Measurements from ENCODE around the gene ODF2. TPM values are rescaled to one million over a fixed set of nuclear protein-coding genes. Genes with fewer than 3 reads are reported as not detected.
"Not testable (repeated sequence)": the region's sequence is repeated elsewhere in the genome, so short reads cannot be mapped to it uniquely, and the experiment has no call there.

ODF2 gene
- total and polyA plus RNA-seq, 7 experiments from 2014 or later: 15.7 to 52.8 (median 29.0) TPM

GRCh38 chr9:128495296-128495695 lies 39.5 kb downstream of the ODF2 start:
- no peaks in the 10 kb centered on the region for H3K9me3 ChIP-seq (ENCODE audit: control insufficient read depth in 2 of 3, low read length in 3 of 3)
- ChIA-PET POLR2A (interaction anchor here (1.0 to 3.0 kb wide), 2 partner anchors 10 to 57 kb away, joined by 3 to 11 read pairs; partner anchors contain the start of gene SPTAN1), CTCF (no interaction called here)
- intact Hi-C loops (cut with micrococcal nuclease): no loop called here
- H3K36me3 Mint-ChIP-seq: peaks cover 0 to 32% (median 10%) of the 10 kb centered on the region in 5 donors
- no peaks in the 10 kb centered on the region for H3K27me3 Mint-ChIP-seq
- peaks cover 0 to 19% (median 15%) of the 10 kb centered on the region in 7 donors for H3K4me1 Mint-ChIP-seq
- DNase-seq (no peak), ATAC-seq (no peak)
- H3K4me3 ChIP-seq (ENCODE audit: low read length): no peak overlapping the region
- no peaks in the 10 kb centered on the region for H3K4me1 ChIP-seq (ENCODE audit: control insufficient read depth in 2 of 2, insufficient read depth in 2 of 2, low read length in 2 of 2)
- H3K9me3 Mint-ChIP-seq: no peaks in the 10 kb centered on the region
- no peak overlapping the region for H3K27ac ChIP-seq (ENCODE audit: low read depth, low read length)
- H3K27me3 ChIP-seq (ENCODE audit: control insufficient read depth in 2 of 2, insufficient read depth in 2 of 2, low read length in 2 of 2): no peaks in the 10 kb centered on the region
- peak overlapping the region in 3 of 10 donors; percentile 10 to 64 (median 52) for H3K4me3 Mint-ChIP-seq
- H3K36me3 ChIP-seq (ENCODE audit: control insufficient read depth in 2 of 3, insufficient read depth in 3 of 3, low read length in 3 of 3): peaks cover 0 to 73% (median 3%) of the 10 kb centered on the region in 3 experiments
- H3K27ac Mint-ChIP-seq: peak overlapping the region in 5 of 9 donors; percentile 8 to 78 (median 65)

- Mint-ChIP-seq H3K4me1 (peaks cover 0 to 19% (median 15%) of the 10 kb centered on the region in 7 donors), H3K4me3 (peak overlapping the region in 2 of 10 donors; percentile 52 to 64), H3K36me3 (peaks cover 0 to 38% (median 12%) of the 10 kb centered on the region in 5 donors), H3K27ac (peak overlapping the region in 6 of 9 donors; percentile 8 to 78 (median 52)), H3K9me3 (no peaks in the 10 kb centered on the region), H3K27me3 (no peaks in the 10 kb centered on the region)
- DNase-seq (no peak), ATAC-seq (no peak)
- no peaks in the 10 kb centered on the region for H3K9me3 ChIP-seq (ENCODE audit: control insufficient read depth in 2 of 3, low read length in 3 of 3)
- no peak overlapping the region for H3K27ac ChIP-seq (ENCODE audit: low read depth, low read length)
- POLR2A ChIA-PET: interaction anchor here (0.9 to 3.0 kb wide), 2 partner anchors 28 to 56 kb away, joined by 3 to 11 read pairs; partner anchors contain the start of gene SPTAN1
- H3K27me3 ChIP-seq (ENCODE audit: control insufficient read depth in 2 of 2, insufficient read depth in 2 of 2, low read length in 2 of 2): no peaks in the 10 kb centered on the region
- intact Hi-C loops (cut with micrococcal nuclease): no loop called here
- H3K4me1 ChIP-seq (ENCODE audit: control insufficient read depth in 2 of 2, insufficient read depth in 2 of 2, low read length in 2 of 2): no peaks in the 10 kb centered on the region
- H3K36me3 ChIP-seq (ENCODE audit: control insufficient read depth in 2 of 3, insufficient read depth in 3 of 3, low read length in 3 of 3): peaks cover 0 to 79% (median 3%) of the 10 kb centered on the region in 3 experiments
- CTCF ChIA-PET: no interaction called here
- no peak overlapping the region for H3K4me3 ChIP-seq (ENCODE audit: low read length)
Measured at GRCh38 chr9:128495804-128496417, 40.1 kb downstream of the ODF2 start.

DNA sequence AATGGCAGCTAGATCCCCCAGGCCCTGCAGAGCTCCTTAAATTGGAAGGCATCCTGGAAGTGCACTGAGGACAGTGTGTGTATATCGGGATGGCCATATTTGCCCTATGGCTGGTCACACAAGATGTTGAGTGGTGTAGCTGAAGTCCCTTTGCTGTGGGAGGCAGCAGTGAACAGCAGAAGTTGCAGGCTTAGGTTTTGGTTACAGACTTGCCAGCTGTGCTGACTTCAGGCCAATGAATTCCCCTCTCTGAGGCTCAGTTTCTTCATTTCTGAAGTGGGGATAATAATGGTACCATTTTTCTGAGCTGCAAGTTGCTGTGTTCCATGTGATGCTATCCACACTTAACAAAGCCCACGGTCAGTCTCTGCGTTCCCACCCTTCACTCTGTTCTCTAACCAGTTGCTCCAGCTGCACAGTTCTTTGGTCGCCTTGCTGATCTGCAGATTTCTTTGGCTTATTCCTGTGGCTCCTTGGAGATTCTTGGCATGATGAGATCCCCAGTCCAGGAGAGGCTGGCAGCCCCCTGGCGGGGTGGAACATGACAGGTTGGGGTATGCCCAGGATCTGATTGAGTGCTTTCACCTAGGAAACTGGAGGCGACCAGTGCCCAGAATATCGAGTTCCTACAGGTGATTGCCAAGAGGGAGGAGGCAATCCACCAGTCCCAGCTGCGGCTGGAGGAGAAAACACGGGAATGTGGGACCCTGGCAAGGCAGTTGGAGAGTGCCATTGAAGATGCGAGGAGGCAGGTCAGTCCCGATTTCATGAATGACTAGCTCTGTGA lies 42.2 kb downstream of the ODF2 start:
- DNase-seq: no peak
- ChIA-PET CTCF (no interaction called here), POLR2A (no interaction called here)
- intact Hi-C loops (cut with micrococcal nuclease): no loop called here
- peaks cover 0 to 75% (median 3%) of the 10 kb centered on the region in 3 experiments for H3K36me3 ChIP-seq (ENCODE audit: control insufficient read depth in 2 of 3, insufficient read depth in 3 of 3, low read length in 3 of 3)
- no peaks in the 10 kb centered on the region for H3K4me1 ChIP-seq (ENCODE audit: control insufficient read depth in 2 of 2, insufficient read depth in 2 of 2, low read length in 2 of 2)
- no peaks in the 10 kb centered on the region for H3K27me3 Mint-ChIP-seq
- H3K9me3 ChIP-seq (ENCODE audit: control insufficient read depth in 2 of 3, low read length in 3 of 3): no peaks in the 10 kb centered on the region
- peaks cover 0 to 19% (median 15%) of the 10 kb centered on the region in 7 donors for H3K4me1 Mint-ChIP-seq
- H3K27me3 ChIP-seq (ENCODE audit: control insufficient read depth in 2 of 2, insufficient read depth in 2 of 2, low read length in 2 of 2): no peaks in the 10 kb centered on the region
- H3K36me3 Mint-ChIP-seq: peaks cover 0 to 34% (median 11%) of the 10 kb centered on the region in 5 donors
- H3K4me3 ChIP-seq (ENCODE audit: low read length): no peak overlapping the region
- no peak overlapping the region for H3K4me3 Mint-ChIP-seq
- no peak overlapping the region for H3K27ac ChIP-seq (ENCODE audit: low read depth, low read length)
- ATAC-seq: no peak
- no peaks in the 10 kb centered on the region for H3K9me3 Mint-ChIP-seq
- H3K27ac Mint-ChIP-seq: no peak overlapping the region

GRCh38 chr9:128498911-128499310 lies 43.1 kb downstream of the ODF2 start:
- Histone ChIP-seq H3K36me3 (ENCODE audit: control insufficient read depth in 2 of 3, insufficient read depth in 3 of 3, low read length in 3 of 3) (peaks cover 0 to 69% (median 3%) of the 10 kb centered on the region in 3 experiments), H3K4me1 (ENCODE audit: control insufficient read depth in 2 of 2, insufficient read depth in 2 of 2, low read length in 2 of 2) (peaks cover 0 to 2% of the 10 kb centered on the region in 2 donors), H3K27ac (ENCODE audit: low read depth, low read length) (no peak overlapping the region), H3K27me3 (ENCODE audit: control insufficient read depth in 2 of 2, insufficient read depth in 2 of 2, low read length in 2 of 2) (no peaks in the 10 kb centered on the region), H3K9me3 (ENCODE audit: control insufficient read depth in 2 of 3, low read length in 3 of 3) (no peaks in the 10 kb centered on the region), H3K4me3 (ENCODE audit: low read length) (no peak overlapping the region)
- POLR2A ChIA-PET: no interaction called here
- CTCF ChIA-PET: no interaction called here
- no peak for DNase-seq
- no peak overlapping the region for H3K27ac Mint-ChIP-seq
- intact Hi-C loops (cut with micrococcal nuclease): no loop called here
- H3K27me3 Mint-ChIP-seq: no peaks in the 10 kb centered on the region
- H3K36me3 Mint-ChIP-seq: peaks cover 0 to 31% (median 10%) of the 10 kb centered on the region in 5 donors
- ATAC-seq: no peak
- peaks cover 6 to 23% (median 18%) of the 10 kb centered on the region in 7 donors for H3K4me1 Mint-ChIP-seq
- no peaks in the 10 kb centered on the region for H3K9me3 Mint-ChIP-seq
- no peak overlapping the region for H3K4me3 Mint-ChIP-seq

DNA sequence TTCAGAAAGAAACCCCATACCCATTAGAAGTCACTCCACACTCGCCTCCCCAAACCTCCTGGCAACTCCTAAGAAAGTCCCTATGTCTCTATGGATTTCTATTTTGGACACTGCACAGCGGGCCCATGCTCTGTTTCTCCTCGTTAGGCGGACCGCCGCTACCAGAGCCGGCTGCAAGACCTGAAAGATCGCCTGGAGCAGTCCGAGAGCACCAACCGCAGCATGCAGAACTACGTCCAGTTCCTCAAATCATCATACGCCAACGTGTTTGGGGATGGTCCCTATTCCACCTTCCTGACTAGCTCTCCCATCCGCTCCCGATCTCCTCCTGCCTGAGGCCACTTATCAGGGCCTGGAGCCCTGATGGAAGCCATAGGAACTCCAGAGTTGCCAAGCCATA lies 44.1 kb downstream of the ODF2 start:
- peaks cover 0 to 63% (median 3%) of the 10 kb centered on the region in 3 experiments for H3K36me3 ChIP-seq (ENCODE audit: control insufficient read depth in 2 of 3, insufficient read depth in 3 of 3, low read length in 3 of 3)
- Mint-ChIP-seq H3K4me3 (no peak overlapping the region), H3K9me3 (no peaks in the 10 kb centered on the region), H3K36me3 (peaks cover 0 to 31% (median 10%) of the 10 kb centered on the region in 5 donors), H3K4me1 (peaks cover 6 to 17% (median 11%) of the 10 kb centered on the region in 7 donors), H3K27ac (peak overlapping the region in 4 of 9 donors; percentile 38 to 54 (median 46)), H3K27me3 (no peaks in the 10 kb centered on the region)
- no peaks in the 10 kb centered on the region for H3K9me3 ChIP-seq (ENCODE audit: control insufficient read depth in 2 of 3, low read length in 3 of 3)
- peaks cover 0 to 4% of the 10 kb centered on the region in 2 donors for H3K4me1 ChIP-seq (ENCODE audit: control insufficient read depth in 2 of 2, insufficient read depth in 2 of 2, low read length in 2 of 2)
- DNase-seq (no peak), ATAC-seq (no peak)
- POLR2A ChIA-PET: interaction anchor here (0.8 kb wide), 1 partner anchor 9 kb away, joined by 4 read pairs; no protein-coding TSS in a partner anchor
- CTCF ChIA-PET: no interaction called here
- intact Hi-C loops (cut with micrococcal nuclease): loop anchor here (5.0 kb wide), 2 partner anchors 128 to 138 kb away; partner anchors contain the start of gene URM1 (in 1 of the 2)
- H3K4me3 ChIP-seq (ENCODE audit: low read length): no peak overlapping the region
- H3K27me3 ChIP-seq (ENCODE audit: control insufficient read depth in 2 of 2, insufficient read depth in 2 of 2, low read length in 2 of 2): no peaks in the 10 kb centered on the region
- no peak overlapping the region for H3K27ac ChIP-seq (ENCODE audit: low read depth, low read length)

GRCh38 chr9:128503415-128503825 lies 47.6 kb downstream of the ODF2 start:
- H3K9me3 Mint-ChIP-seq: not testable (repeated sequence)
- intact Hi-C loops (cut with micrococcal nuclease): loop anchor here (5.0 kb wide), 2 partner anchors 131 to 141 kb away; partner anchors contain the start of gene URM1 (in 1 of the 2)
- POLR2A ChIA-PET: interaction anchor here (3.6 kb wide), 1 partner anchor 49 kb away, joined by 38 read pairs; the partner anchor contains the start of gene SPTAN1

More at GRCh38 chr9:128503415-128503825, 47.6 kb downstream of the ODF2 start:
- H3K27ac ChIP-seq (ENCODE audit: low read depth, low read length); ATAC-seq; CTCF ChIA-PET; H3K27me3 Mint-ChIP-seq; H3K9me3 ChIP-seq (ENCODE audit: control insufficient read depth in 2 of 3, low read length in 3 of 3); DNase-seq; H3K27me3 ChIP-seq (ENCODE audit: control insufficient read depth in 2 of 2, insufficient read depth in 2 of 2, low read length in 2 of 2); H3K4me3 ChIP-seq (ENCODE audit: low read length): not testable (repeated sequence)
- Mint-ChIP-seq H3K36me3 (peaks cover 0 to 25% (median 6%) of the 10 kb centered on the region in 5 donors), H3K4me1 (peaks cover 0 to 28% (median 22%) of the 10 kb centered on the region in 7 donors), H3K4me3 (peak overlapping the region; percentile 68 to 100 (median 98)), H3K27ac (peak overlapping the region in 5 of 9 donors; percentile 43 to 94 (median 79))
- Histone ChIP-seq H3K36me3 (ENCODE audit: control insufficient read depth in 2 of 3, insufficient read depth in 3 of 3, low read length in 3 of 3) (peaks cover 0 to 36% (median 0%) of the 10 kb centered on the region in 3 experiments), H3K4me1 (ENCODE audit: control insufficient read depth in 2 of 2, insufficient read depth in 2 of 2, low read length in 2 of 2) (peaks cover 8 to 11% of the 10 kb centered on the region in 2 donors)

Data from naive thymus-derived CD4-positive, alpha-beta T cell (primary cell).